ENCODE results near the gene COL4A6.

Gene COL4A6

GRCh38 chrX:108199041-108199440 lies 239.2 kb downstream of the COL4A6 start:
- DNase-seq, result no peak

GRCh38 chrX:108198420-108198819 lies 239.8 kb downstream of the COL4A6 start:
- DNase-seq, result no peak

- DNase-seq, result no peak
Measured at GRCh38 chrX:108186811-108187210, 251.4 kb downstream of the COL4A6 start.

GRCh38 chrX:108178143-108178498 lies 260.1 kb downstream of the COL4A6 start:
- DNase-seq, result no peak

GRCh38 chrX:108177351-108178142 lies 260.7 kb downstream of the COL4A6 start:
- DNase-seq, result no peak

GRCh38 chrX:108173874-108174273 lies 264.3 kb downstream of the COL4A6 start:
- no peak for DNase-seq

GRCh38 chrX:108171671-108172070 lies 266.6 kb downstream of the COL4A6 start:
- no peak for DNase-seq

- no peak for DNase-seq
Measured at GRCh38 chrX:108169768-108170167, 268.5 kb downstream of the COL4A6 start.

GRCh38 chrX:108168961-108169740 lies 269.1 kb downstream of the COL4A6 start:
- DNase-seq, result no peak

GRCh38 chrX:108167211-108167872 lies 270.9 kb downstream of the COL4A6 start:
- DNase-seq, result no peak

GRCh38 chrX:108165383-108166111 lies 272.7 kb downstream of the COL4A6 start:
- no peak for DNase-seq

GRCh38 chrX:108163333-108164082 lies 274.7 kb downstream of the COL4A6 start:
- DNase-seq, result no peak

- no peak for DNase-seq
Measured at GRCh38 chrX:108162265-108162664, 276.0 kb downstream of the COL4A6 start.

- DNase-seq, result no peak
Measured at GRCh38 chrX:108160309-108160708, 277.9 kb downstream of the COL4A6 start.

- no peak for DNase-seq
Measured at GRCh38 chrX:108159028-108159670, 279.1 kb downstream of the COL4A6 start.

- DNase-seq, result no peak
Measured at GRCh38 chrX:108157628-108158027, 280.6 kb downstream of the COL4A6 start.

GRCh38 chrX:108156934-108157466 lies 281.2 kb downstream of the COL4A6 start:
- no peak for DNase-seq

GRCh38 chrX:108156082-108156481 lies 282.1 kb downstream of the COL4A6 start:
- DNase-seq, result no peak

- DNase-seq, result no peak
Measured at GRCh38 chrX:108148524-108148923, 289.7 kb downstream of the COL4A6 start.

- DNase-seq, result no peak
Measured at GRCh38 chrX:108138814-108139702, 299.2 kb downstream of the COL4A6 start.

Measured in activated naive CD4-positive, alpha-beta T cell treated with Interleukin-2 at 50 U/mL for 16 hours (primary cell).